ENCODE measurements around the gene ADGRG6. TPM values are rescaled to one million over a fixed set of nuclear protein-coding genes. Genes with fewer than 3 reads are reported as not detected.

ADGRG6 gene
- total and polyA plus RNA-seq, 2 donors (not counting 3 experiments of a cell fraction or from before 2014, with no cell fraction given) = 99.3 to 166 TPM

- no peak overlapping the region for H3K4me3 ChIP-seq (replicated peaks in 1 of 3; ENCODE audit: insufficient read depth in 1 of 3, low read depth in 1 of 3, low read length in 3 of 3)
- DNase-seq (ENCODE audit: low read depth, low spot score) (no peak), FAIRE-seq (no peak)
- no peaks in the 10 kb centered on the region for H3K9me1 ChIP-seq (replicated peaks; ENCODE audit: control insufficient read depth, extremely low read depth, insufficient read depth, low read length)
- H3K27me3 ChIP-seq (ENCODE audit: control insufficient read depth in 2 of 2, insufficient read depth in 2 of 2, low read length in 2 of 2) = no peaks in the 10 kb centered on the region
- H3K4me1 ChIP-seq (ENCODE audit: control insufficient read depth, extremely low read depth, insufficient read depth, low read length) = no peaks in the 10 kb centered on the region
- intact Hi-C loops (cut with micrococcal nuclease) = no loop called here
- no peak overlapping the region for H2AFZ ChIP-seq (ENCODE audit: low read depth, low read length)
- H3K9me3 ChIP-seq (replicated peaks; ENCODE audit: control insufficient read depth, insufficient read depth, low read length) = no peaks in the 10 kb centered on the region
- peaks cover 66% of the 10 kb centered on the region for H3K79me2 ChIP-seq (ENCODE audit: control insufficient read depth, insufficient read depth, low read length)
- peaks cover 0 to 3% of the 10 kb centered on the region in 2 experiments for H3K36me3 ChIP-seq (ENCODE audit: control insufficient read depth in 2 of 2, extremely low read depth in 1 of 2, insufficient read depth in 2 of 2, low read length in 2 of 2)
- TF ChIP-seq POLR2AphosphoS5 (IDR thresholded peaks at IDR 0.05; ENCODE audit: insufficient read depth, low read depth, low read length) (no peak), MAX (IDR thresholded peaks at IDR 0.05; ENCODE audit: insufficient read depth, insufficient read length) (no peak), EZH2 (IDR thresholded peaks at IDR 0.05; ENCODE audit: borderline replicate concordance, low read depth, low read length, severe bottlenecking) (no peak), FOS (IDR thresholded peaks at IDR 0.05; ENCODE audit: borderline replicate concordance, insufficient read depth, low read length) (no peak), CTCF (IDR thresholded peaks at IDR 0.05; ENCODE audit: extremely low read depth in 1 of 2, insufficient read depth in 1 of 2, low read depth in 1 of 2, low read length in 2 of 2) (no peak), GATA2 (IDR thresholded peaks at IDR 0.05; ENCODE audit: insufficient read depth, insufficient read length, low read depth, low read length) (no peak), MYC (IDR thresholded peaks at IDR 0.05; ENCODE audit: low read depth, low read length) (no peak), POLR2A (IDR thresholded peaks at IDR 0.05; ENCODE audit: low read depth, low read length) (no peak), JUN (IDR thresholded peaks at IDR 0.05; ENCODE audit: borderline replicate concordance, insufficient read depth, insufficient read length, low read depth) (no peak)
- ChIA-PET CTCF (interaction anchor here (1.2 kb wide), 1 partner anchor 11 kb away, joined by 3 read pairs; no protein-coding TSS in a partner anchor), POLR2A (no interaction called here)
- no peak overlapping the region for H3K4me2 ChIP-seq (ENCODE audit: insufficient read depth, low read length)
- dilution Hi-C loops (cut with MboI; ENCODE audit: extremely low pct_ligation_motif_present, low sequenced_read_pairs) = no loop called here
- no TSS peak for BruUV-seq (replicated peaks)
- peaks cover under 1% of the 10 kb centered on the region for H4K20me1 ChIP-seq (replicated peaks; ENCODE audit: control insufficient read depth, extremely low read depth, insufficient read depth, low read length)
- H3K9ac ChIP-seq (replicated peaks; ENCODE audit: extremely low read depth, insufficient read depth, low read length) = no peak overlapping the region
- H3K27ac ChIP-seq (ENCODE audit: insufficient read depth, low read depth, low read length) = no peak overlapping the region
Measured at GRCh38 chr6:142318714-142319113, 16.9 kb downstream of the ADGRG6 start.

Data from endothelial cell of umbilical vein (primary cell).